ENCODE results near the gene PRSS33. TPM values are rescaled to one million over a fixed set of nuclear protein-coding genes. Genes with fewer than 3 reads are reported as not detected.
A peak's percentile ranks its signal among the peaks of the same experiment; 100 is the strongest.

PRSS33 gene
- not detected for total RNA-seq

GRCh38 chr16:2787406-2787805, at the start of gene PRSS33:
PRSS33 (minus strand) TSS chr16:2787560; CDS start chr16:2786547, 1,013 bp downstream.
- Histone ChIP-seq H3K4me1 (peaks cover 9 to 15% (median 12%) of the 10 kb centered on the region in 4 donors), H3K9me3 (no peaks in the 10 kb centered on the region), H3K4me3 (no peak within 1 kb of the TSS), H3K36me3 (no peaks in the 10 kb centered on the region), H3K27ac (no peak within 1 kb of the TSS), H3K27me3 (peaks cover 62% of the 10 kb centered on the region)
- intact Hi-C loops (cut with DNase I; ENCODE audit: low total_unique reads): no loop called here
- TF ChIP-seq POLR2AphosphoS5 (IDR thresholded peaks at IDR 0.05): no peak
- no peak for TF ChIP-seq POLR2A (IDR thresholded peaks at IDR 0.05)
- TF ChIP-seq EP300 (IDR thresholded peaks at IDR 0.05; ENCODE audit: low read depth): no peak
- TF ChIP-seq CTCF (IDR thresholded peaks at IDR 0.05): no peak
- WGBS, 2 donors (ENCODE audit: low coverage in 1 of 2): 31% methylated on average over 9 of the region's 10 CpGs; no CpG with 5 or more reads in 1 of the 2 donors
- no peak for DNase-seq
- in situ Hi-C loops (cut with MboI; ENCODE audit: low pct_ligation_motif_present in 1 of 4, low pct_unique_long_range_greater_than_20kb in 1 of 4, low sequenced_read_pairs in 3 of 4): no loop called here

GRCh38 chr16:2836646-2837508, 49.5 kb upstream of the PRSS33 start:
- Histone ChIP-seq H3K4me3 (no peak overlapping the region), H3K9me3 (no peaks in the 10 kb centered on the region), H3K27ac (no peak overlapping the region), H3K27me3 (peaks cover 8% of the 10 kb centered on the region), H3K4me1 (peaks cover 0 to 6% (median 3%) of the 10 kb centered on the region in 4 donors), H3K36me3 (no peaks in the 10 kb centered on the region)
- intact Hi-C loops (cut with DNase I; ENCODE audit: low total_unique reads) (no loop called here), in situ Hi-C loops (cut with MboI; ENCODE audit: low pct_ligation_motif_present in 1 of 4, low pct_unique_long_range_greater_than_20kb in 1 of 4, low sequenced_read_pairs in 3 of 4) (no loop called here)
- 84 to 89% methylated on average over 3 to 13 of the region's 13 CpGs for WGBS, 2 donors (ENCODE audit: low coverage in 1 of 2)
- DNase-seq: no peak
- no peak for TF ChIP-seq POLR2AphosphoS5 (IDR thresholded peaks at IDR 0.05)
- TF ChIP-seq POLR2A (IDR thresholded peaks at IDR 0.05): no peak
- no peak for TF ChIP-seq CTCF (IDR thresholded peaks at IDR 0.05)
- TF ChIP-seq EP300 (IDR thresholded peaks at IDR 0.05; ENCODE audit: low read depth): no peak

GRCh38 chr16:2835638-2836493, 48.5 kb upstream of the PRSS33 start:
- Histone ChIP-seq H3K36me3 (no peaks in the 10 kb centered on the region), H3K9me3 (no peaks in the 10 kb centered on the region), H3K27me3 (peaks cover 8% of the 10 kb centered on the region), H3K4me1 (peaks cover 0 to 5% (median 2%) of the 10 kb centered on the region in 4 donors), H3K27ac (peak overlapping the region in 3 of 4 donors; percentile 10 to 16 (median 14)), H3K4me3 (no peak overlapping the region)
- TF ChIP-seq EP300 (IDR thresholded peaks at IDR 0.05; ENCODE audit: low read depth) (no peak), POLR2A (IDR thresholded peaks at IDR 0.05) (no peak)
- intact Hi-C loops (cut with DNase I; ENCODE audit: low total_unique reads): no loop called here
- peak; percentile 63 for DNase-seq
- 37 to 60% methylated on average over 3 to 22 of the region's 22 CpGs for whole genome bisulfite sequencing, 2 donors (ENCODE audit: low coverage in 1 of 2)
- in situ Hi-C loops (cut with MboI; ENCODE audit: low pct_ligation_motif_present in 1 of 4, low pct_unique_long_range_greater_than_20kb in 1 of 4, low sequenced_read_pairs in 3 of 4): no loop called here

- no peaks in the 10 kb centered on the region for H3K36me3 ChIP-seq
Measured at GRCh38 chr16:2834968-2835367, 47.6 kb upstream of the PRSS33 start.

More at GRCh38 chr16:2834968-2835367, 47.6 kb upstream of the PRSS33 start:
- H3K27ac ChIP-seq: no peak overlapping the region
- DNase-seq: no peak
- H3K4me1 ChIP-seq: peaks cover 0 to 13% (median 4%) of the 10 kb centered on the region in 4 donors
- 88 to 100% methylated on average over 1 to 3 of the region's 3 CpGs for WGBS, 2 donors (ENCODE audit: low coverage in 1 of 2)
- no peak for TF ChIP-seq POLR2AphosphoS5 (IDR thresholded peaks at IDR 0.05)
- TF ChIP-seq EP300 (IDR thresholded peaks at IDR 0.05; ENCODE audit: low read depth): no peak
- no peak for TF ChIP-seq CTCF (IDR thresholded peaks at IDR 0.05)
- no peak for TF ChIP-seq POLR2A (IDR thresholded peaks at IDR 0.05)
- intact Hi-C loops (cut with DNase I; ENCODE audit: low total_unique reads): no loop called here
- peaks cover 8% of the 10 kb centered on the region for H3K27me3 ChIP-seq
- in situ Hi-C loops (cut with MboI; ENCODE audit: low pct_ligation_motif_present in 1 of 4, low pct_unique_long_range_greater_than_20kb in 1 of 4, low sequenced_read_pairs in 3 of 4): no loop called here
- H3K4me3 ChIP-seq: no peak overlapping the region
- no peaks in the 10 kb centered on the region for H3K9me3 ChIP-seq
